HepG2 (cell line): Measurements from ENCODE around the gene BRK1.

Experiments used
- GATAD1 ChIP-seq: IDR thresholded peaks from 2 replicates; pipeline ENCODE4 v1.6.1; 2016; ENCODE audit warnings: missing genetic modification reagents, missing compliant biosample characterization
- KDM1A ChIP-seq: IDR thresholded peaks from 2 replicates; pipeline ENCODE4 v1.6.1; 2016; ENCODE audit warnings: missing compliant biosample characterization
- NFYC ChIP-seq: IDR thresholded peaks from 2 replicates; pipeline ENCODE4 v1.6.1; 2016; ENCODE audit warnings: missing genetic modification reagents, missing compliant biosample characterization
- RAD21 ChIP-seq: fragments of 450-650 bp; formaldehyde crosslinking; IDR thresholded peaks from 2 replicates; pipeline ENCODE4 v1.5.0; 2020; ENCODE audit warnings: mild to moderate bottlenecking
- REST ChIP-seq, 2 experiments: IDR thresholded peaks; 2 replicates each; pipeline ENCODE4 v1.6.1; 2011 to 2012; ENCODE audit warnings: low read length in 2 of 2, borderline replicate concordance in 1 of 2, low read depth in 1 of 2, mild to moderate bottlenecking in 1 of 2, moderate library complexity in 1 of 2

- TF ChIP-seq REST (IDR thresholded peaks at IDR 0.05; ENCODE audit: borderline replicate concordance in 1 of 2, low read depth in 1 of 2, low read length in 2 of 2) (no peak), NFYC (CRISPR knock-in tag) (no peak), RAD21 (CRISPR knock-in tag) (no peak), KDM1A (no peak), GATAD1 (CRISPR knock-in tag) (no peak)
Observed at GRCh38 chr3:10116928-10117327, 1.5 kb downstream of the BRK1 start.
